Measurements from ENCODE around the gene ZMIZ1.

The ZMIZ1 gene

DNA sequence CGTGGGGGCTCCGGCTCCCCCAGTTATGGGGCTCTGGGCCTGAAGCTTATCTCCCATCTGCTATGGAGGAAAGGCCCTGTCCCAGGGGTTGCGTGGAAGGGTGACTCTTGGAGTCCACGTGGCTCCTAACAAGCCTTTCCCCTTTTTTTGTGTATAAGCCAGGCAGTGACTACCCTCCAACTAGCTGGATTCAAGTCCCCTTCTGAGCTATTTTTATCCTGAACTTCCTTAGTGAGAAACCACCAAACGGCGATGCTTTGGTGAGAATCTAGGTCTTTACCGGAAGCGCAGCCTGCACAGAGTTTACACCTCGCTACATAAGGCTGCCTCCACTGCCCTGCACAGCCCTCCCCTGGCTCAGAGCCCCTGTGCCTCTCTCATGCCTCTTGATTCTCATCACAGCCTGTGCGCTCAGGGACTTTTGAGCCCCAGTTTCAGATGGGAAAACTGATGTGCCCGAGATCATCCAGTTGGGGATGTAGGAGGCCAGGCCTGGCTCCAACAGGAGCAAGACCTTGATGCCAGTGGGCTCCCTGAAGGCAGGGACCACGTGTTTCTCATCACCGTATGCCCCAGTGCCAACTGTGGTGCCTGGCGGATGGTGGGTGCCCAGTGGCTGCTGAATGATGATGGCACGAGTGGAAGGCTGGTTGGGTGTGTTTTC lies 176.2 kb downstream of the ZMIZ1 start:
- H3K27ac ChIP-seq = peak overlapping the region; percentile 36; the same call in 1 of the 2 replicates
- no peak for TF ChIP-seq ZFX (IDR thresholded peaks at IDR 0.05)
- TF ChIP-seq, protein P1, sequence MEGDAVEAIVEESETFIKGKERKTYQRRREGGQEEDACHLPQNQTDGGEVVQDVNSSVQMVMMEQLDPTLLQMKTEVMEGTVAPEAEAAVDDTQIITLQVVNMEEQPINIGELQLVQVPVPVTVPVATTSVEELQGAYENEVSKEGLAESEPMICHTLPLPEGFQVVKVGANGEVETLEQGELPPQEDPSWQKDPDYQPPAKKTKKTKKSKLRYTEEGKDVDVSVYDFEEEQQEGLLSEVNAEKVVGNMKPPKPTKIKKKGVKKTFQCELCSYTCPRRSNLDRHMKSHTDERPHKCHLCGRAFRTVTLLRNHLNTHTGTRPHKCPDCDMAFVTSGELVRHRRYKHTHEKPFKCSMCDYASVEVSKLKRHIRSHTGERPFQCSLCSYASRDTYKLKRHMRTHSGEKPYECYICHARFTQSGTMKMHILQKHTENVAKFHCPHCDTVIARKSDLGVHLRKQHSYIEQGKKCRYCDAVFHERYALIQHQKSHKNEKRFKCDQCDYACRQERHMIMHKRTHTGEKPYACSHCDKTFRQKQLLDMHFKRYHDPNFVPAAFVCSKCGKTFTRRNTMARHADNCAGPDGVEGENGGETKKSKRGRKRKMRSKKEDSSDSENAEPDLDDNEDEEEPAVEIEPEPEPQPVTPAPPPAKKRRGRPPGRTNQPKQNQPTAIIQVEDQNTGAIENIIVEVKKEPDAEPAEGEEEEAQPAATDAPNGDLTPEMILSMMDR (conservative IDR thresholded peaks at IDR 0.05) = no peak

DNA sequence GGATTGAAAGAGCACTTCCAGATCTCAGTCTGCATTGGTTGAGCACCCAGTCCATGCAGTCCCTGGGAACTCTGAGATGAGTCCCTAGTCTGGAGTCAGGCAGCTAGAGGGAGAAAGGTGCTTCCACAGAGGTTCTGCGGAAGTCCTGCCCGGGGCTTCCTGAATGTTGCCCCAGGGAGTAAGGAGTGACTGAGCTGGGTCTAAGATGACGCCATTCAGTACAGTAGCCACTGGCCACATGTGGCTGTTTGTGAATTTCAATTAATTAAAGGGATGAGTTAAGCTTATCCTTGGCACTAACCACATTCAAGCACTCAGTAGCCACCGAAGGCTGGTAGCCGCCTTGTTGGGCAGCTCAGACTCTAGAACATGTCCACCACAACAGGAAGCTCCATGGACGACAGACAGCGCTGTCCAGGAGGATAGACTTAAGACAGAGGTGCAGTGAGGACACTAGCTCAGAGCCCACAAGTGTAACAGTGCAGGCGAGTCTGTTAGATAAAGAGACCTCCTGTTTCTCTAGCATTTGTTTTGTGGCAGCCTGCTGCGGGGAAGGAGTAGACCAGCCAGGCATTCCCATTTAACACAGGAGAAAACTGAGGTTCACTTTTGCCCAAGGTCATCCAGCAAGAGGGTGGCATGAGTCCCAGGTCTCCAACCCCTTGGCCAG lies 176.9 kb downstream of the ZMIZ1 start:
- peak overlapping the region; percentile 36; the same call in 1 of the 2 replicates for H3K27ac ChIP-seq
- TF ChIP-seq ZFX (IDR thresholded peaks at IDR 0.05) = no peak
- TF ChIP-seq, protein P1 (conservative IDR thresholded peaks at IDR 0.05) = no peak

DNA sequence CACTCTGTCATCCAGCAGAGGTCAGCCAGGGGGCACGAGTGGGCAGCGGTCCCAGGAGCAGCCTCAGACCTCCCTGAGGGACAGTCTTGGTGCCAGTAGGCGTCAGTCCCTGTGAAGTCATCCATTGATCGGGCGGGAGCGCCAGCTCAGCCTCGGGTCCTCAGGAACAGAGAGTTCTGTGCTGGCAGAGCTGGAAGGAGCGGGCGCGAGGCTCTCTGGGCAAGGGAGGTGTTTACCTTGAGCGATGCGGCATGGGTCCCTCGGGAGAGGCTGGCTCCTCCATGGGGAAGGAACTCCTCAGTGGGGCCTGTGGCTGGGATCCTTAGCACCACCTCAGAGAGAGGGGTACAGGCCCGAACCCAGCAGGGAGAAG lies 177.4 kb downstream of the ZMIZ1 start:
- TF ChIP-seq, protein P1 (conservative IDR thresholded peaks at IDR 0.05) = no peak
- no peak for TF ChIP-seq ZFX (IDR thresholded peaks at IDR 0.05)
- peak overlapping the region; percentile 36 for H3K27ac ChIP-seq

DNA sequence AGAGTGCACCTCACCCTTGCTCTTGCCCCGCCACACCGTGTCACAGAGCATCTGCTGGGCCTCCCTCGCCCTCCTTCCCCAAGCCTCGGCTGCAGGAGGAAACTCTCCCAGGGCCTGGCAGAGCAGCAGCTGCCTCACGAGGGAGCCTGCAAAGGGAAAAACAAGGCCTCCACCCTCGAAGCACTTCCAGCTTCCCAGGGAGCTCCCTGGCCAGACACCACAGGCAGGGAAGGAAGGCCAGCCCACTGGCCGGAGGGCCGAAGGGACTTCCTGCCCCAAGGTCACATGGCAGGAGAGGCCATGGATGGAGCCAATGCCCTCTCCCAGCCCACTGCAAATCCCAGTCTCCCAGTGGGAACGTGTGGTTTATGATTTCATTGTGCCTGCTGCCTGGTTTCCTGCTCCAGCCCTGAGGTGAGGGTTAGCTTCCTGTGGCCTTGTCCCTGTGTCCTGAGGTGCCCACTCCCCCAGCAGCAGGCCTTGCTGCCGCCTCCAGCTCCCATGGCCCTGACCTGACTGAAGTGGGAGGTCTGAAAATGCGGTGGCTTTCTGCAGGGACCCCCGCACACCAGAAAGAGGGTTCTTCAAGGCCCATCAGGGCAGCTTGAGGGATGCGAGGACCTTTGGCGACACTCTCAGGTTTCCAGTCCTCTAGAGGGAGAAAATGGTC lies 178.0 kb downstream of the ZMIZ1 start:
- no peak; the same call in 1 of the 2 replicates for TF ChIP-seq ZFX (IDR thresholded peaks at IDR 0.05)
- TF ChIP-seq, protein P1 (conservative IDR thresholded peaks at IDR 0.05) = no peak
- peak overlapping the region; percentile 36 for H3K27ac ChIP-seq

DNA sequence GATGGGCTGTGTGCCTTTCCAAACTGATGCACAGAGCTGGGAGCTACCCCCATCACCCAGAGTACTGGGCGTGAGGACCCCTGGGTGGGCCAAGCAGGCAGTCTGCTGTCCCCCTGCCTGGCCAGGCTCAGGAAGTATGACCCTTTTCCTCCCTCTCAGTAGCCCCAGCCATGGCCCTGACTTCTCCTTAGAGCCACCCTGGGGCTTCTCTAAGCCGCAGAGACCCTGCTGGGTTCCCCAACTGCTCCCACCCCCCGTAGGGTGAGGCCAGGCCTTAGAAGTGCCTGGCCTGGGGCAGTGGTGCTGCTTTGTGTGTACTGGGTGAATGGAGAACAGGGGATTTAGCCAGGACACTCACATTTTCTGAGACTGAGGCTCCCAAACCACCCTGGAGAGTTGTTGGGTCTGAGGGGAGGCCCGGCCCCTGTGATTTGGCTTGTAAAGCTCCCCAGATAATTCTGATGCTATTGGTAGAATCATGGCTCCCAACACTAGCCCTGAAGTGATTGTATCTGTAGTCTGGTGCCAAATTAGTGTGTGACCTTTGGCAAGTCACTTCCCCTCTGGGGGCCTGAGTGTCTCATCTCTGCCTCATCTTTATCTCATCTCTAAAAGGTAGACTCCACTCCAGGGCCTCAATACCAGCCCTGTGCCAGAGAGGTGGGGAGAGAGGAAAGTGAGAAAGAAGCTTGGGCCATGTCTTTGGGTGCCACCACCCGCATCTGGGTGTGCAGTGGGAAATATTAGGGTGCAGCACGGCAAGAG lies 178.8 kb downstream of the ZMIZ1 start:
- no peak overlapping the region; the same call in 1 of the 2 replicates for H3K27ac ChIP-seq
- TF ChIP-seq ZFX (IDR thresholded peaks at IDR 0.05) = no peak
- TF ChIP-seq, protein P1 (conservative IDR thresholded peaks at IDR 0.05) = no peak

DNA sequence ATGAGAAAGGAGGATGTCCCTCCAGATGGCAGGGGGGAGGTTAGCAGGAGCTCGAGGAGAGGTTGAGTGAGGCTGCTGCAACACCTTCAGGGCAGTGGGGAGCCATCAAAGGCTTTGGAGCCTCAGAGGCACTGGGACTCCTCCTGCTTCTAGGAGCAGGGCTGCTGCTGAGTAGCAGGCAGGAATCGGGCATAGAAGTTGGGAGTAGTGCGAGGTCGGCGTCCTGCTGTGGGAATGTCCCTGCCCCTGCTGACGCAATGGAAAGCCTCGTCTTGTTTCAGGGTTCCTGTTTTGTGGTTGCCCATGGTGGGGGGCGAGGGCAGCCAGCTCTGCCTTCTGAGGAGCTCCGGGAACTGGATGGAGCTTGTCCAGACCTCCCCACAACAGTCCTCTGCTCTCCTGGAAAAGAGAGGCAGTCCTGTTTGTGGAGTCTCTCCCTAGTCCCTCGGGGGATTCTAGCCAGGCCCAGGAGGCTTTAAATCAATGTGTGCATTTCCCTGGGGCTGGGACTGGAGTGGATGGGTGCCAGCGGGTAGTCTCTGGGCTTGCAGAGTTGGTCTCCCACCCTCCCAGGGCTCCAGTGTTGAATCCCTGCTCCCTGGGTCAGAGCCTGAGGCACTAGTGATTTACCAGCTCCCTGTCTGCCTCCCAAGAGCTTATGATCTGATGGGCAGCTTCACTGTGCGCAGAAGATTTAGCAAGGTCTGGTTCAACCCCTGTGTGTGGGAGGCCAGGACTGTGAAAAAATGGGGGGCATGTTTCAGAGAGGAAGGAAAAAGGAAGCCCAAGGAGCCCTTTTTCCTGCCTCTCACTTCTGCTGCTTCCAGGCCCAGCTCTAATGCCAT lies 179.8 kb downstream of the ZMIZ1 start:
- no peak overlapping the region for H3K27ac ChIP-seq
- TF ChIP-seq, protein P1 (conservative IDR thresholded peaks at IDR 0.05) = no peak
- TF ChIP-seq ZFX (IDR thresholded peaks at IDR 0.05) = no peak
